ENCODE results near the gene IL3RA.

DNA sequence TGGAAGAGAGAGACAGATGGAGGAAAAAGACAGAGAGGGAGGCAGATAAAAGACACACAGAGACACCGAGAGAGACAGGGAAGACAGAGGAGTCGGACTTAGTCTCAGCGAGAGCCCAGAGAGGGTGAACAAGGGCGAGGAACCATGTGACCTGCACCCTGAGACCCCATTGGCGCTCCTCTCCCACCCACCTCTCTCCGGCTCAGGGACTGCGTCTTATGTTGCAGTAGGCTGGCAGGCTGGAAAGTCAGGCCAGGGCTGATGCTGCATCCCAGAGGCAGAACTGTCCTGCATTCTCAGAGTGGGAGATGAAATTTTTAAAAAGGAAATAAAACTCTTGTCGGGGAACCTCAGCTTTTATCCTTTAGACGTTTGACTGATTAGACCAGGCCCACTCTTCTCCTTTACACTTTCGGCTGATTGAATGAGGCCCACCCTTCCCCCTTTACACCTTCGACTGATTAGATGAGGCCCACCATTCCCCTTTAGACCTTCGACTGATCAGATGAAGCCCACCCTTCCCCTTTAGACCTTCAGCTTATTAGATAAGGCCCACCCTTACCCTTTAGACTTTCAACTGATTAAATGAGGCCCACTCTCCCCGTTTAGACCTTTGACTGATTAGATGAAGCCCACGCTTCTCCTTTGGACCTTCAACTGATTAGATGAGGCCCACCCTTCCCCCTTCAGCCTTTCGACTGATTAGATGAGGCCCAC is 29.5 kb upstream of the IL3RA start:
- no peak for TF ChIP-seq POLR2A (IDR thresholded peaks at IDR 0.05)
- TF ChIP-seq, protein P1, sequence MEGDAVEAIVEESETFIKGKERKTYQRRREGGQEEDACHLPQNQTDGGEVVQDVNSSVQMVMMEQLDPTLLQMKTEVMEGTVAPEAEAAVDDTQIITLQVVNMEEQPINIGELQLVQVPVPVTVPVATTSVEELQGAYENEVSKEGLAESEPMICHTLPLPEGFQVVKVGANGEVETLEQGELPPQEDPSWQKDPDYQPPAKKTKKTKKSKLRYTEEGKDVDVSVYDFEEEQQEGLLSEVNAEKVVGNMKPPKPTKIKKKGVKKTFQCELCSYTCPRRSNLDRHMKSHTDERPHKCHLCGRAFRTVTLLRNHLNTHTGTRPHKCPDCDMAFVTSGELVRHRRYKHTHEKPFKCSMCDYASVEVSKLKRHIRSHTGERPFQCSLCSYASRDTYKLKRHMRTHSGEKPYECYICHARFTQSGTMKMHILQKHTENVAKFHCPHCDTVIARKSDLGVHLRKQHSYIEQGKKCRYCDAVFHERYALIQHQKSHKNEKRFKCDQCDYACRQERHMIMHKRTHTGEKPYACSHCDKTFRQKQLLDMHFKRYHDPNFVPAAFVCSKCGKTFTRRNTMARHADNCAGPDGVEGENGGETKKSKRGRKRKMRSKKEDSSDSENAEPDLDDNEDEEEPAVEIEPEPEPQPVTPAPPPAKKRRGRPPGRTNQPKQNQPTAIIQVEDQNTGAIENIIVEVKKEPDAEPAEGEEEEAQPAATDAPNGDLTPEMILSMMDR (IDR thresholded peaks at IDR 0.05): no peak
